Measurements from ENCODE around the gene PGLYRP1.

Gene PGLYRP1, protein sequence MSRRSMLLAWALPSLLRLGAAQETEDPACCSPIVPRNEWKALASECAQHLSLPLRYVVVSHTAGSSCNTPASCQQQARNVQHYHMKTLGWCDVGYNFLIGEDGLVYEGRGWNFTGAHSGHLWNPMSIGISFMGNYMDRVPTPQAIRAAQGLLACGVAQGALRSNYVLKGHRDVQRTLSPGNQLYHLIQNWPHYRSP

DNA sequence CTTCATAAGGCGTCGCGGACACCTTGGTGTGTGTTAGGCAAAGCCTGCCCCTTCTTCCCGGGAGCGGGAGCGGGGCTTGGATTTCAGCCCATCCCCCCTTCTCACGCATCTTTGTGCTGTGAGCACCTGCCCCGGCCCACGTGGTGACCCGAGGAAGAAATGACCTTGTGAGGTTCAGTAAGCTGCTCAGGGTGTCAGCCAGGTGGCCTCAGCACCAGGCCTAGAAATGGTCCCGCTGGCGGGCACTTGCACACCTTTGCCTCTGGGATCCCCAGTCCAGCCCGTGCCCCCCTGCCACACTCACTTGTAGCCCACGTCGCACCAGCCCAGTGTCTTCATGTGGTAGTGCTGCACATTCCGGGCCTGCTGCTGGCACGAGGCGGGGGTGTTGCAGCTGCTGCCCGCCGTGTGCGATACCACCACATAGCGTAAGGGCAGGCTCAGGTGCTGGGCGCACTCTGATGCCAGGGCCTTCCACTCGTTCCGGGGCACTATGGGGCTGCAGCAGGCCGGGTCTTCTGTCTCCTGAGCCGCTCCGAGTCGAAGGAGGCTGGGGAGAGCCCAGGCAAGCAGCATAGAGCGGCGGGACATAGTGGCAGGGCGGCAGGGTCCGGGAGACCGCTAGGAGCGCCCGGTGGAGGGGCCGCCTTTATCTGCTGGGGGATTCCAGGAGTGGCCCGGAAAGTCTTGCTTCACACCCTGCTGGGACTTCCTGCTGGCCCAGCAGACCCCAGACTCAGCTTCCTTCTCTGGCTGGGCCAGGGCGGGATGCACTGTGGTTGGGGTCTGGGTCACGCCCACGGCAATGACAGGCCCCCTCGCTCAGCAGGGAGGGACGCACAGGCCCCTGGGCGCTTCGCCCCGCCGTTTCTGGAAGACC, at the start of gene PGLYRP1:
Gene PGLYRP1 (minus strand): TSS at position 623 of the 880 bp plus-strand sequence. CDS start 32 bp downstream, at position 591.
- DNase-seq: no peak

DNA sequence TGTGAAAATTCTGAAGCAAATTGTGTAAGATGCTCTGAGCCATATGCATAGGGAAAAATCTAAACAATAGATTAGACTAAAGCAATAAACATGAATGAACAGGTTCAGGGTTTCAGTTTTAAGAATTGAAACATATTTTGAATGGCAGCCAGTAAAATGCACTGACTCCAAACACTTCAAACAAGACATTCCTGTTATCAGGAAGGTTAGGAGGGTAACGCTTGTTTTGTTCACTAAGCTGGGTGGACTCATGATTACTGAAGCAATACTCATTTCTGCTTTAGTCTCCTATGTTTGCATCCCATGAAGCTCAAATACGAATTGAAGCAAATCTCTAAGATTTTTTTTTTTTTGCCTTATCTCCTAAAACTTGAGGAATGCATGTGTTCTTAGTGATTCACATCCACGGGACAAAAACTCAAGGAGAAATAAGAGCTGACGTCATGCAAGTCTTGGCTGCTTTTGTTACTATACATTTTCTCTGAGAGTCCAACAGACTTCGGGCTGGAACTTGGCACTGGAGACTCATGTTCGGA, 47.0 kb upstream of the PGLYRP1 start:
- DNase-seq: no peak

DNA sequence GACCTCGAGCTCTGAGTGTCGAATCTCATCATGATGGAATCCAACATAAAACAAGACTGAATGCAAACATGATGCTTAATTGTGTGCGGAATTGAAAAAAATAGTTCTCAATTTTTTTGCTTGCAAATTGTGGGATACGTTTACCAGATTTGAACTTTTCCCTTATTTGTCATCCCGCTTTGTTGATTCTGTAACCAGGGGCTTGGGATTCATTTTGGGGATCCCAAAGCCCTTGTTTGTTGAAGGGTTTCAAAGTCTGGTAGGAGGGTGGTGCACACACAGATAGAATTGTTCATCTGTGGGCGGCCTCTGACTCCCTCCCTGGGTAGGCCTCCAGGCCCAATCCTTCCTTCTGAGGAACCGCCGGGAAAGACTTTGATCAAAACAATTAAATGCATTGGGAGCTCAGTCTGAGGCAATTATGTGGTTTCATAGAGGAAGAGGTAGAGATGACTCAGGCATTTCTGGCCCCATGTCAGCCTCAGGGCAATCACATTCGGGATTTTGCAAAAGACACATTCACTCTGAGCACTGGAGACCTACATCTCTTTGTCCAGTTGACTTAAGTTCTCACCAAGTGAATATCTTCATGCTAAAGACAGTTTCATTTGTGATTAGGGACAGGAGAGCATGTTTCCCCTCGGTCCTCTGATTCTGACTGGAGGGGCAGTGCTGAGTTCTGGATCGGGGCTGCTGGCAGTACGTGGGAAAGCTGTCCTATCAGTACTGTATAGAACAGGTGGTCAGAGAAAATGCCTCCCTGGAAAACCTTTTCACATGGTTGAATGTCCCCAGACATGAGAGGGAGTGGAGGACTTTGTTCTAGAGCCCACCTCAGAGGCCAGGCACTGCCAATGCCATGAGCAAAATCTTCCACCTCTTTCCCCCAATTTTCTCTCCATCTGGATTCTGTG, 45.7 kb upstream of the PGLYRP1 start:
- DNase-seq: peak; percentile 21

DNA sequence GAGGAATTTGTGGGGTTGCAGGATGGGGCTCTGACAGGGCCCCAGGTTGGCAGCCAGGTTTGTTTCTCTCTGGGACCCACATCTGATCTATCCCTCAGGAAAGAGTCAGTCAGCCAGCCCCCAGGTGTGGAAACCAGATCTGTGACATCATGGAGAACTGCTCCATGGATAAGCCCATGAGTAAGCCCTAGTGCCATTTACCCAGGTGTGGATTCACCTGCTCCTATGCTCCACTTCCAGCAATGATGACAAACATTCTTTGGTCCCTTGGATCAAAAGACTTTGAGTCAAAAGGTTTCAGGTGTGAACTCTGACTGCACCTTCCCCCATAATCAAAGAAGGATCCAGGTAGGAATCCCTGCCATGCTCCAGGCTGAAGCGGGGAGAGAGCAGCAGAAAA, 44.8 kb upstream of the PGLYRP1 start:
- DNase-seq: no peak

DNA sequence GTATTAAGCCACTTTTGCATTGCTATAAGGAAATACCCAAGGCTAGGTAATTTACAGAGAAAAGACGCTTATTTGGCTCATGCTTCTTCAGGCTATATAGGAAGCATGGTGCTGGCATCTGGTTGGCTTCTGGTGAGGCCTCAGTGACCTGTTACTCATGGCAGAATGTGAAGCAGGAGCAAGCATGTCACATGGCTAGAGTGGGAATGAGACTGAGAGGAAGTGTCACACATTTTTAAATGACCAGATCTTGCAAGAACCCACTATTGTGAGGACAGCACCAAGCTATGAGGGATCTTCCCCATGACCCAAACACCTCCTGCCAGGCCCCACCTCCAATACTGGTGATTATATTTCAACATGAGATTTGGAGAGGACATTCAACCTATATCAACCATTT, 43.6 kb upstream of the PGLYRP1 start:
- no peak for DNase-seq

DNA sequence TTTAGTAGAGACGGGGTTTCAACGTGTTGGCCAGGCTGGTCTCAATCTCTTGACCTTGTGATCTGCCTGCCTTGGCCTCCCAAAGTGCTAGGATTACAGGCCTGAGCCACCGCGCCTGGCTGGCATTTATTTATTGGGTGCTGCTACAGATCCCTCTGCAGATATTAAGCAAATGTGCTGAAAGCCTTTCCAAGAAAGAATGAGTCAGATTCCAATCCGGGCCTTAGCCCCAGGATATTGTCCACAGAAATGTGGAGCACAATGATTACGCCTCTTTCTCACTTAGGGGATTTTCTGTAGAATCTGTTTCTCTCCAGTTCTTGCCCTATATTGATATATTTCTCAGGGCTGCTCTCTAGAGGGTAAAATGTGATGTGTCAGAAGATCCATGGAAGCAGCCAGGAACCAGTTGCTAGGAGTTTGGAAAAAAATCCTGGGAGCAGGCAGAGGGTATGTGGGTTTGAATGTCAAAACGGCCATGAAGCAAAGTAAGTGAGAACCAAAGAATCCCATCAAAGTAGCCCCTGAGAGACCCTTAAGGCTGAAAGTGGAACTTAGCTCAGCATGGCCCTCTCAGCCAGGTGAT, 42.7 kb upstream of the PGLYRP1 start:
- no peak for DNase-seq

DNA sequence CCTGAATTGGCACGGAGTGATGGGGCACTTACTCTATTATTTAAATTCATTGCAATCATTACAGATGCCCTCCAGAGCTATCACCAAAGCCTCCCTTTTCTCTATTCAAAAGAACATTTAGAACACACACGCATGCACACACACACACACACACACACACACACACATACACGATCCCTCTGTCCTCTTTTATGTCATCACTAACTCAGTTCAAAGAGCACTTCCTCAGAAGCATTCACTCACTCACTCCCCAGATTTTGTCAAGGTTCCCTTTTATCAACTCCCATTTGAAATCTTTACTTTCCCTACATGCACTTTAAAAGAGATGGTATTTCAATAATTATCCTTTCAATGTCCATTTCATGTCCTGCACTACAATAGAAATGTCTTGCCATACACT, 40.3 kb upstream of the PGLYRP1 start:
- DNase-seq: no peak

DNA sequence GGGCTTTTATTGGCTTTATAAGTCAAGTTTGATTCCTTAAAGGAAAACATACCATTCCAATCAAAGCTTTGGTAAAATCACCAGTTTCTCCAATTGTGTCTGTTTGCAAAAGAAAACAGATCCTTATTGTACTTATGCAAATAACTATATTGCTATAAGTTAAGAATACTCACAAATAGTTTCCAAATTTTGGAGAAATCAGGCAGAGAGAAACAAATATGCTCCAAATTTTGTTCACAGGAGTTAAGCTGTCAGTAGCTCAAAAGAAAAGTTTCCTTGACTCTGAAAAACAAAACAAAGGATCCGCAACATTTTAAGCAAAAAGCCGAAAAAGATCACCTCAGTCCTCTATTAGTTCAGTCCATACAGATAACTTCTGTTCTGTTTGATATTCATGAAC, 37.2 kb upstream of the PGLYRP1 start:
- no peak for DNase-seq

DNA sequence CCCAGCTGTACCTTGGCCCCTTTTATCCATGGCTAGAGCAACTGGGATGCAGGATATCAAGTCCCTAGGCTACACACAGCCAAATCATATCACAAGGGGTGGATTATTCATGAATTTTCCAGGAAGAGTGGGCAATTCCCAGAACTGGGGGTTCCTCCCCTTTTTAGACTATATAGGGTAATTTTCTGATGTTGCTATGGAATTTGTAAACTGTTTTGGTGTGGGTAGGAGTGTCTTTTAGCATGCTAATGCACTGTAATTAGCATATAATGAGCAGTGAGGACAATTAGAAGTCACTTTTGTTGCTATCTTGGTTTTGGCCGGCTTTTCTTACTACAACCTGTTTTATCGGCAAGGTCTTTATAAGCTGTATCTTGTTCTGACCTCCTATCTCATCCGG, 35.9 kb upstream of the PGLYRP1 start:
- DNase-seq: no peak

DNA sequence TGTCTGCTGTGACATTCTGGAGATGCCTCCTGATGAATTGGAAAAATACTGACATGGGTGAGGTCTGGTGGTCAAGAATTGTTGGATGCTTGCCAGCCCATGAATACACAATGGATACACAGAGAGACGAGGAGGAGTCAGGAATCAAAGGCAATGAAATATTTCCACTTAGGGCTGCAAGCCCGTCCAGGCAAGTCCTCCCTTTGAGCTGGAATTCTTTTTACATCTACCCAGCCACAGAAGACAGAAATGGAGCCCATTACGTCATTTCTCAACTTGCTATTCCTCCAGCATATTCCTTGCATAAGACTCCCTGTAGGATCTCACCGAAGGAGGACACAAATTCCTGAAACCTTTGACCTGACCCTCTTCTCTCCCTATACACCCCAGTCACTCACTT, 33.7 kb upstream of the PGLYRP1 start:
- no peak for DNase-seq

DNA sequence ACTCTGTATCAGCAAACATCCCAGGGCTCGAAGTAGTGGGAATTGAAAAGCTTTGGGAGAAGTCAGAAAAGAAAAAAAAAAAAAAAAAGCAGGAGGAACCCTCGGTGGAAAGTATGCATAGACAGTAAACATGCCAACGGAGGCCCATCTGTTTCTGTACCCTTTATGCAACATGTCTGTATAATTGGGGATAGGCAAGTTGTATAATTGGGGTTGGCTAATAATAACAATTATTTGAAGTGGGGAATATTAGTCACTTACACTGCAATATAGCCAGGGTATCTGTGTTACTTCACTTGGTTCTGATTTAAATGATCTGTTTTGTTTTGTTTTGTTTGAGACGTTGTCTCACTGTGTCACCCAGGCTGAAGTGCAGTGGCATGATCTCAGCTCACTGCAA, 30.0 kb upstream of the PGLYRP1 start:
- DNase-seq: no peak

DNA sequence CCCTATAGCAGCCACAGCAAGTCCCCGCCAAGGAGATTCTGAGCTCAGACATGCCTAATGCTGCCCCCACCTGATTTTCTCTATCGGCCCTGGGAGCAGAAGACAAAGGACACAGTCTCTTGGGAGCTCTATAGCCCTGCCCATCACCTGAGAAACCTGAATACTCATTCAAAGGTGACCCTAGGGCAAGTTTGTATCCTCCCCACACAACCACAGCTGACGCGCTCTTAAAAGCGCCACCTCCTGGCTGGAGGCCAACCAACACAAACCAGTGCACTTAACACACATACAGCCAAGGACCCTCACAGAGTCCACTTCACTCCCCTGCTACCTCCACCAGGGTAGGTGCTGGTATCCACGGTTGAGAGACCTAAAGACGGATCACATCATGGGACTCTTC, 26.7 kb upstream of the PGLYRP1 start:
- no peak for DNase-seq

DNA sequence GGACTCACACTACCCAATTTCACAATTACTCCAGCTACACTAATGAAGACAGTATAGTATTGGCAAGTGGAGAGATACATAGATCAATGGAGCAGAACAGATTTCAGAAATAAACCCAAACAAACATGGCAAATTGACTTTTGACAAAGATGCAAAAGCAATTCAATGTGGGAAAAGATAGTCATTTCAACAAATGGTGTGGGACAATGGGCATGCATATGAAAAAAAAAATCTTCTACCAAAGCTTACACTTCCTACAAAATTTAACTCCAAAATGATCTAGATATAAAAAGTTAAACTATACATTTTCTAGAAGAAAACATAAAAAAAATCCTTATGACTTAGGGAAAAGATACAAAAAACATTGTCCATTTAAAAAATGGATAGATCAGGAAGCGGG, 20.7 kb upstream of the PGLYRP1 start:
- DNase-seq: no peak

DNA sequence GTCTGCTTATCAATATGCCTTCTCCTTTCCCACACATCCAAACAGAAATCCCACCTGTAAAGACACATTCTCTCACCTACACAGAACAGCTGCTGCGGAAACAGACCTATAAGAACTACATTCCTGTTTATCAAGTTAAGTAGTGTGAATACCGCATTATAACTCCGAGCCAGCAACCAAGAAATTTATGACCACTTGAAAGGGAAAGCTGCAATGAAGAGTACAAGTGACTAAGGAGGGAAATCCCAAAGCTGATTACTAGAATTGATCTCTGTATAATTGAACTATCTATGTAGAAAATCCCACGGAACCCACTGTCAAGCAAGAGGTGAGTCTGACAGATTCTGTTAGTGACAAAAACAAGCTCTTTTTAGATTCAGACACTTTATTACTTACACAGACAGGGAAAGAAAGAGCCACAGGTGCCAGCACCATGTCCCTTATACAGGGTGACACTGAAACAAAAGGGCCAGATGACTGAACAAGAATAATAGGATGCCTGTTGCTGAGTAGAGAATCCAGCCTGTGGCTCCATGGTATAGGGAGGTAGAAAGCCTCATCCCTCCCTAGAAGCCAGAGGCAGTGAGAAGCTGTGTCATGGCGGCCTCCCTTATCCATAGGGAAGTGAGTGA, 19.5 kb upstream of the PGLYRP1 start:
- DNase-seq: no peak

DNA sequence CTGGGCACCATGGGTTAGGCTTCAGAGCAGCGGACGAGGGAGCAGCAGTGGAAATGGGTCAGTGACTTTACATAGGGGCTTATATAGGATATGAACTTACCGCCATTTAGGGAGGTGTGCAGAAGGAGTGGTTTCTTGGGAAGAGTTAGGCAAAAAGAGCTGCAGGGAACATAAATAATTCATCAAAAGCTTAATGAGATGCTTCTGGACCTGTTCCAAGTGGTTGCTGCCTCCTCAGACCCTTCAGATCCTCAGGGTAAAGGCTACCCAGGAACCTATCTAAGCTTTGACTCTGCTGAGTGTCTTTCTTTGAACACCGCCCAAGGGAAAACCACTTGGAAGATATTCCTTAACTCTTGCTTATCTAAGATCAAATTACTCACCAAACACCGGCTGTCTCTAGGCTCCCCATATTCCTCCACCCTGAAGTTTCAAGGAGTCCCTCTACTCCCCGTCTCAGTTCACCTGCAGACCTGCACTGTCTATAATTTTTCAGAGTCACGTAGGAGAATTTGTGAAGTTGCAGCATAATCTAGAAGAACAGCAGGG, 18.2 kb upstream of the PGLYRP1 start, which contains the start of gene IGFL4:
Gene IGFL4 (minus strand): TSS at position 51 of the 549 bp plus-strand sequence. CDS start 40 bp downstream, at position 11.
- no peak for DNase-seq

DNA sequence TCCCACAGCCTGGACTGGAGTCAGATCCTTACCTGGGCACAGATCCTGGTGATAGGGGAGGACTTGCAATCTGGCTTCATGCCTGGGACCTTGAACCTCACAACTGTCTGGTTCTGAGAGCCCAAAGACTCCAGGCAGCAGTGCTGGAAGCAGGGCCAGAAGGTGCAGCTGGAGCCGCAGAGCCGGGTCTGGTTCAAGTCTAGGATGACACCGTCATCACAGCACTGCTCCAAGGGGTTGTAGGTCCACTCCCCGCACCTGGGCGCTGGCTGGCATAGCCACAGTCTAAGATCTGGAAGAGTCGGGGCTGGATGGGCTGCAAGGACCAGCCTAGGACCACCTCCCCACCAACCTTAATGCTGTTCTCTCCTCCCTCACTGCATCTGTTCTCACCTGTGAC, 17.3 kb upstream of the PGLYRP1 start:
- no peak for DNase-seq

DNA sequence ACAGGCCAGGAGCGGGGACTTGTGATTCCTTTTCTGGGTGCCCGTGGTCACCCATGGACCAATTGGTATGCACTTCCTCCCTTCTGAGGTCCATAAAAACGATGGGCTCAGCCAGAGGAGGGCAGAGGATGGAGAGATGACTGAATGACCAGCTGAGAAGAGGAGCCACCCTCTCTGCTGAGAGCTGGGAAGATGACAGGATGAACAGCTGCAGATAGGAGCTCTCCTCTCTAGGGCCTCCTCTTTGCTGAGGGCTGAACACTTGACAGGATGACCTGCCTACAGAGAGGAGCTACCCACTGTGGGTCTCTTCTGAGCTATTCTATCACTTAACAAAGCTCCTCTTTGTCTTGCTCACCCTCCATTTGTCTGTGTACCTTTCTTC, 13.9 kb upstream of the PGLYRP1 start:
- no peak for DNase-seq

DNA sequence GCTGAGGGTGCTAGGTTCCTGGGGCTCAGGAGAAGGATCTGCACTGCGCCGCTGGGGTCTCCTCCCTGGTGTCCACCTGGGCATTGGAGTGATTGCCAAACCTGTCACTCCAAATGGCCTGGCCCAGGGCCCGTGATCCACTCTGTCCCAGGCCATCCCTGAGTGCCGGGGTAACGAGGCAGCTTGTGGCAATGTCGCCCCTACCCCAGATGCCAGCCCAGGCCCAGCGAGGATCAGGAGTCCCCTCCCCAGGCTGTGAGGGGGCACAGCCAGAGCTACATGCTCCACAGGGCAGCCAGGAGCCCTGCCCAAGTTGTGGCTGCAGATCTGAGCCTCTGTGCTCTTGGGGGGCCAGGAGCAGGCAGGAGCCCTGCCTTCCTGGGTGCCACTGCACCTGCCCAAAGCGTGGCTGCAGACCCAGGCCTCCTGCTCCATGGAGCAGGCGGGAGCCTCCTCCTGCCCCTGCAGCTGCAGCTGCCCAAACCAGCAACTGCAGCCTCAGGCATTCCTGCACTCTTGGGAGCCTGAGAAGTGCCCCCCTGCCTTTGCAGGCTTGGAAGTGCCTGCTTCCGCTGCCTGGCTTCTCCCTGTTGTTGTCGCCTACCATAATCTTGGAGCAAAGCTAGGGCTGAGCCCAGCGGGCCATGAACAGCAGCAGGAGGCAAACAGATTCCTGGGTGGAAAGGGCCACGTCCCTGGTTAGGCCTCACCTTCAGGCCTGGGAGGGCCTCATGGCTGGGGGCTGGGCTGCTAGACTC, 13.3 kb upstream of the PGLYRP1 start:
- no peak for DNase-seq

DNA sequence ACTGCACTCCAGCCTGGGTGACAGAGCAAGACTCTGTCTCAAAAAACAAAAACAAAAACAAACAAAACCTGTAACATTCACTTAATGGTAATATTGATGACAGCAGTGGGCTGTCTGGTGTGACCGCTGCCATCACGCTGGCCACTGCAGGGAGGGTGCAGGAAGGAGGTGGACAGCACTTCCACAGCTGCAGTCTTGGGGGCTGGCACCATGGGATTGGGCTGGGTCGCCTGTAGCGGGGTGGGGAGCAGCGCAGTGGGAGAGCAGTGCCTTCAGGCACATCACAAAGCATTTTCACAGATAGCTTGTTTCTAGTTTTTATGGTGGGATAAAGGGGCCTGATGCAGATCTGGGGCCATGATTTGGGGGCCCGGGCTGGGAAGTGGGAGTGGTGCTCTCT, 12.7 kb upstream of the PGLYRP1 start:
- DNase-seq: no peak

DNA sequence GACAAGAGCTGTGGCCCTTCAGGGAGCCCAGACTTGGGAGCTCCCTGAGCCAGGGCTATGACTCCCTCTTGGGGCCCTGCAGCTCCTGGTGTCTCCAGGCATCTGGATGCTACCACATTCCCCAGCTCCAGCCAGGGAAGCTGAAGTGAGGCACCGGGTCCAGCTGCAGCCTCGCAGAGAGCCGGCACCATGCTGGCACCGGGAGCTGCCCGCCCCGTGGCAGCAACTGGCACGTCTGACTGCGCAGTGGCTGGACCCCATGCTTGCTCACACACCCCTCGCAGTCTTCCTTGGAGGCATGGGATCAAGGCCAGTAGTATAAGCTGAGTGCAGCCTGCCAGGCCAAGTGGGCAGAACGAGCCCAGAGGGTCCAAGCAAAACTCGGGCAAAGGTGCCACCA, 10.5 kb upstream of the PGLYRP1 start:
- DNase-seq: no peak

DNA sequence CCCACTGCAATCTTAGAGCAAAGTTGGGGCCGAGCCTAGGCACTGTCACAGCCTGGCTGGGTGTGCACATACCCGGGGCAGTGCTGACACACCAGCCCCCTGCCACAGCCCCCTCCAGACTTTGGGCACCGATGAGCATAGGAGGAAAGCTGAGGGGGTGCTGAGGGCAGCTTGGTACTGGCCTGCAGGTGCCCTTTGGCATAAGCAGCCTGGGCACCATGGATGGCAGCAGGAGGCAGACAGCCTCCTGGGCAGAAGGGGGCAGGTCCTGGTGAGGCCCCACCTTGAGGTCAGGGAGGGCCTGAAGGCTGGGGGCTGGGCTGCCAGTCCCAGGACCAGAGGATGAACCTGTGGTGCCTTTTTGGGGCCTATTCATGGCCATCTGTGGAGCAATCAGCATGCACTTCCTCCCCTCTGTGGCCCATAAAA, 9.8 kb upstream of the PGLYRP1 start:
- DNase-seq: no peak
